IMR-90 (cell line): Measurements from ENCODE around the gene CCDC107. TPM values are rescaled to one million over a fixed set of nuclear protein-coding genes. Genes with fewer than 3 reads are reported as not detected.

Source experiments
- ATAC-seq: fragments of 200-7000 bp; cut with Tn5 transposase; 2 replicates; pipeline ENCODE4 v1.9.1; 2020; ENCODE audit warnings: low read depth, mild to moderate bottlenecking, moderate library complexity
- Bru-seq: library from RNA; stranded (reverse); fragments of 400-500 nt; gene quantifications from one replicate; lab custom pipeline; 2021; lab: Mats Ljungman, UMichigan
- BruChase-seq, 2 experiments: library from RNA; stranded (reverse); fragments of 400-500 nt; gene quantifications; one replicate each; lab custom pipeline; 2021; lab: Mats Ljungman, UMichigan
- BruUV-seq: library from RNA; stranded (reverse); fragments of 400-500 nt; replicated peaks from 2 replicates; lab custom pipeline; 2021; lab: Mats Ljungman, UMichigan
- CTCF ChIA-PET: fragments of 300-600 bp; formaldehyde crosslinking; extraction: SDS; loops from one replicate; lab custom pipeline; 2021; ENCODE audit warnings: antibody characterized with exemption; lab: Yijun Ruan, JAX
- POLR2A ChIA-PET: fragments of 300-600 bp; sonication (Branson Sonifier 250); formaldehyde crosslinking; loops from one replicate; lab custom pipeline; 2022; ENCODE audit warnings: antibody characterized with exemption; ENCODE audit not compliant: unreplicated experiment; lab: Charles Lee
- DNase-seq: peaks from one replicate; pipeline ENCODE4 v3.0.0; 2013
- H2AFZ ChIP-seq: replicated peaks from 2 replicates; pipeline ENCODE3; 2013; ENCODE audit warnings: low read length, mild to moderate bottlenecking; ENCODE audit not compliant: poor library complexity
- H2AK5ac ChIP-seq: 2 replicates; pipeline ENCODE4 v1.6.1; 2013; ENCODE audit warnings: low read depth, low read length, inconsistent platforms
- H2AK9ac ChIP-seq: replicated peaks from 2 replicates; pipeline ENCODE3; 2013; ENCODE audit warnings: mild to moderate bottlenecking, low read depth, low read length, moderate library complexity; ENCODE audit not compliant: poor library complexity
- H2BK120ac ChIP-seq: 2 replicates; pipeline ENCODE4 v1.6.1; 2013; ENCODE audit warnings: low read depth, low read length, inconsistent platforms
- H2BK15ac ChIP-seq: 3 replicates; pipeline ENCODE4 v1.6.1; 2013; ENCODE audit warnings: low read depth, low read length, inconsistent platforms
- H2BK20ac ChIP-seq: 2 replicates; pipeline ENCODE4 v1.6.1; 2013; ENCODE audit warnings: low read depth, mild to moderate bottlenecking, inconsistent platforms, low read length, moderate library complexity
- H2BK5ac ChIP-seq: 2 replicates; pipeline ENCODE4 v1.6.1; 2013; ENCODE audit warnings: mild to moderate bottlenecking, low read depth, low read length, inconsistent platforms; ENCODE audit not compliant: poor library complexity, severe bottlenecking
- H3K14ac ChIP-seq: replicated peaks from 2 replicates; pipeline ENCODE4 v1.6.1; 2013; ENCODE audit warnings: low read depth, low read length, inconsistent platforms
- H3K18ac ChIP-seq: 2 replicates; pipeline ENCODE4 v1.6.1; 2013; ENCODE audit warnings: low read depth, low read length, control low read depth
- H3K23ac ChIP-seq: 2 replicates; pipeline ENCODE4 v1.6.1; 2013; ENCODE audit warnings: low read depth, low read length, inconsistent platforms
- H3K27ac ChIP-seq: 2 replicates; pipeline ENCODE4 v1.5.1; 2013; ENCODE audit warnings: mild to moderate bottlenecking, control low read depth, low read length; ENCODE audit not compliant: insufficient read depth
- H3K27me3 ChIP-seq: 2 replicates; pipeline ENCODE4 v1.6.1; 2013; ENCODE audit warnings: low read length; ENCODE audit not compliant: control insufficient read depth, insufficient read depth
- H3K36me3 ChIP-seq: 2 replicates; pipeline ENCODE4 v1.6.1; 2013; ENCODE audit warnings: low read length, mixed read lengths; ENCODE audit not compliant: control insufficient read depth, insufficient read depth
- H3K4ac ChIP-seq: 2 replicates; pipeline ENCODE4 v1.6.1; 2013; ENCODE audit warnings: low read depth, low read length, inconsistent platforms
- H3K4me1 ChIP-seq: 2 replicates; pipeline ENCODE4 v1.6.1; 2013; ENCODE audit warnings: low read length, mixed read lengths; ENCODE audit not compliant: control insufficient read depth, insufficient read depth
- H3K4me2 ChIP-seq: 2 replicates; pipeline ENCODE4 v1.6.1; 2013; ENCODE audit warnings: low read depth, mild to moderate bottlenecking, control low read depth, low read length, moderate library complexity
- H3K4me3 ChIP-seq: 2 replicates; pipeline ENCODE4 v1.5.1; 2013; ENCODE audit warnings: low read depth, mild to moderate bottlenecking, control low read depth, low read length, moderate library complexity; ENCODE audit not compliant: insufficient read depth
- H3K56ac ChIP-seq: 2 replicates; pipeline ENCODE4 v1.6.1; 2013; ENCODE audit warnings: low read length, inconsistent platforms; ENCODE audit not compliant: insufficient read depth; ENCODE audit errors: extremely low read depth
- H3K79me1 ChIP-seq, 2 experiments: 2 replicates each; pipeline ENCODE4 v1.6.1; 2013; ENCODE audit warnings: low read length in 2 of 2, inconsistent platforms in 1 of 2, low read depth in 1 of 2
- H3K9ac ChIP-seq: 2 replicates; pipeline ENCODE4 v1.6.1; 2013; ENCODE audit warnings: low read depth, low read length, control low read depth
- H3K9me1 ChIP-seq: 2 replicates; pipeline ENCODE4 v1.6.1; 2013; ENCODE audit warnings: low read length, inconsistent platforms; ENCODE audit not compliant: insufficient read depth
- H3K9me3 ChIP-seq: 2 replicates; pipeline ENCODE4 v1.6.1; 2013; ENCODE audit warnings: low read length; ENCODE audit not compliant: control insufficient read depth, insufficient read depth
- H4K20me1 ChIP-seq: 2 replicates; pipeline ENCODE4 v1.6.1; 2013; ENCODE audit warnings: low read length, inconsistent platforms; ENCODE audit not compliant: insufficient read depth
- H4K5ac ChIP-seq: 2 replicates; pipeline ENCODE4 v1.6.1; 2013; ENCODE audit warnings: mild to moderate bottlenecking, low read depth, low read length, control low read depth
- H4K8ac ChIP-seq, 2 experiments: 2 replicates each; pipeline ENCODE4 v1.6.1; 2013; ENCODE audit warnings: low read depth in 2 of 2, low read length in 2 of 2, control low read depth in 1 of 2, inconsistent platforms in 1 of 2
- H4K91ac ChIP-seq: 2 replicates; pipeline ENCODE4 v1.6.1; 2013; ENCODE audit warnings: low read depth, low read length, inconsistent platforms; ENCODE audit not compliant: insufficient read depth
- BHLHE40 ChIP-seq: fragments of 150-350 bp; IDR thresholded peaks from 2 replicates; pipeline ENCODE4 v1.6.1; 2016; ENCODE audit warnings: mild to moderate bottlenecking, low read depth, low read length
- CEBPB ChIP-seq: IDR thresholded peaks from 2 replicates; pipeline ENCODE4 v1.6.1; 2012; ENCODE audit warnings: low read depth, low read length, improper control_type of control experiment
- CHD1 ChIP-seq: IDR thresholded peaks from 2 replicates; pipeline ENCODE4 v1.6.1; 2012; ENCODE audit warnings: low read depth, low read length, improper control_type of control experiment
- ELK1 ChIP-seq: fragments of 150-350 bp; IDR thresholded peaks from 2 replicates; pipeline ENCODE4 v1.6.1; 2016; ENCODE audit warnings: low read depth, mild to moderate bottlenecking, low read length, moderate library complexity, borderline replicate concordance
- FOS ChIP-seq: fragments of 150-350 bp; IDR thresholded peaks from 2 replicates; pipeline ENCODE4 v1.6.1; 2016; ENCODE audit warnings: low read depth, low read length
- MAFK ChIP-seq: IDR thresholded peaks from 2 replicates; pipeline ENCODE4 v1.6.1; 2012; ENCODE audit warnings: low read depth, low read length, improper control_type of control experiment
- MAZ ChIP-seq: IDR thresholded peaks from 2 replicates; pipeline ENCODE4 v1.6.1; 2012; ENCODE audit warnings: low read depth, mild to moderate bottlenecking, low read length, improper control_type of control experiment, moderate library complexity, borderline replicate concordance
- MXI1 ChIP-seq: IDR thresholded peaks from 2 replicates; pipeline ENCODE4 v1.6.1; 2012; ENCODE audit warnings: low read depth, mild to moderate bottlenecking, low read length, moderate library complexity, borderline replicate concordance
- NFE2L2 ChIP-seq: fragments of 150-350 bp; IDR thresholded peaks from 2 replicates; pipeline ENCODE4 v1.6.1; 2016; ENCODE audit warnings: low read depth, mild to moderate bottlenecking, low read length
- RAD21 ChIP-seq: IDR thresholded peaks from 2 replicates; pipeline ENCODE4 v1.6.1; 2012; ENCODE audit warnings: low read length, improper control_type of control experiment
- SMC3 ChIP-seq: fragments of 150-350 bp; IDR thresholded peaks from 2 replicates; pipeline ENCODE4 v1.6.1; 2016; ENCODE audit warnings: low read depth, mild to moderate bottlenecking, antibody characterized with exemption, low read length, moderate library complexity
- USF2 ChIP-seq: fragments of 150-350 bp; IDR thresholded peaks from 2 replicates; pipeline ENCODE4 v1.6.1; 2017; ENCODE audit warnings: mild to moderate bottlenecking, antibody characterized with exemption, low read length, low read depth
- WGBS, 2 experiments: methylation state at CpG; one replicate each; pipeline versions ENCODE4 v1.1.5 to v1.1.7; 2013; ENCODE audit warnings: missing lambda C conversion rate in 2 of 2; ENCODE audit not compliant: insufficient read length in 1 of 2; ENCODE audit errors: extremely low coverage in 2 of 2; 5-methylcytosine and 5-hydroxymethylcytosine counted together
- dilution Hi-C: fragments of 300-500 bp; cut with HindIII; formaldehyde crosslinking; loops from one replicate; pipeline ENCODE4 v1.14.3; 2018; ENCODE audit warnings: low sequenced_read_pairs; ENCODE audit not compliant: unreplicated experiment
- in situ Hi-C: fragments of 300-500 bp; cut with MboI; formaldehyde crosslinking; loops from 3 replicates; pipeline ENCODE4 v1.14.3; 2019; ENCODE audit warnings: low sequenced_read_pairs, inconsistent platforms, mixed read lengths
- intact Hi-C: fragments of 100-400 bp; cut with micrococcal nuclease; formaldehyde crosslinking; loops from 2 replicates; pipeline ENCODE4 v1.10.0; 2022
- long read RNA-seq: library from polyadenylated mRNA; unstranded; transcript quantifications from one replicate; pipeline ENCODE4 v2.0.0, GENCODE V29; 2021; ENCODE audit not compliant: unreplicated experiment
- polyA plus RNA-seq, 3 experiments: library from polyadenylated mRNA; depleted of rRNA; stranded (reverse); fragments of >200 nt; gene quantifications; 2 replicates each; pipeline ENCODE4 v1.2.3, GENCODE V29; 2012; ENCODE audit warnings: low replicate concordance in 1 of 3
- total RNA-seq: library from RNA; depleted of rRNA; stranded (reverse); fragments of >200 nt; gene quantifications from 2 replicates; pipeline ENCODE4 v1.2.3, GENCODE V29; 2012; rRNA removed

Gene CCDC107
- total RNA-seq (6.8 and 10.0 TPM in 2 replicates), polyA plus RNA-seq (2012; rRNA removed) (21.1 and 24.4 TPM in 2 replicates), Bru-seq, nascent RNA (percentile 77 among the genes with signal in this experiment), BruChase-seq, experiment 1, labeled RNA remaining after a 6-hour chase (percentile 65 among the genes with signal in this experiment), BruChase-seq, experiment 2, labeled RNA remaining after a 2-hour chase (percentile 60 among the genes with signal in this experiment)
- polyA plus RNA-seq (2012; cell fraction: cytosol; rRNA removed) = 15.4 and 21.2 TPM in 2 replicates
- polyA plus RNA-seq (2012; cell fraction: nucleus; rRNA removed; ENCODE audit: low replicate concordance) = 17.3 and 33.3 TPM in 2 replicates
- long read RNA-seq, transcript CCDC107-204 (6 exons, 1,173 nt) = major isoform, 12 of 37 reads
- long read RNA-seq, transcript CCDC107-206 (5 exons, 1,242 nt) = minor isoform, 5 of 37 reads
- long read RNA-seq, partial matches to known transcripts = 2 of 37 reads
- long read RNA-seq, other reads (novel, unspliced or antisense) = 15 of 37 reads

GRCh38 chr9:35658137-35658967 lies at the start of gene CCDC107:
TSS of gene CCDC107 (plus strand) at chr9:35658292. CDS start at chr9:35658380, 88 bp downstream.
- in situ Hi-C loops = loop anchor here (10.0 kb wide), 1 partner anchor 154 kb away; no protein-coding TSS in a partner anchor
- no TSS peak for BruUV-seq
- POLR2A ChIA-PET = interaction anchor here (0.5 to 1.3 kb wide), 4 partner anchors 26 to 70 kb away, joined by 3 to 7 read pairs (median 6); no protein-coding TSS in a partner anchor
- TF ChIP-seq CHD1 (no peak), SMC3 (no peak; the same call in 1 of the 2 replicates), RAD21 (peak; percentile 46; the same call in 1 of the 2 replicates), NFE2L2 (no peak), MXI1 (peak; percentile 40; the same call in 1 of the 2 replicates), MAFK (no peak), FOS (no peak), MAZ (peak; percentile 47; the same call in 1 of the 2 replicates), BHLHE40 (no peak), USF2 (no peak), CEBPB (no peak), ELK1 (no peak)

More at GRCh38 chr9:35658137-35658967, at the start of gene CCDC107:
- Histone ChIP-seq H3K4me3 (peak within 1 kb of the TSS; percentile 78), H4K5ac (peak within 1 kb of the TSS; percentile 87), H3K36me3 (peaks cover 11% of the 10 kb centered on the region), H2AK5ac (peak within 1 kb of the TSS; percentile 57), H3K14ac (peak within 1 kb of the TSS; percentile 94), H2AFZ (peak within 1 kb of the TSS; percentile 93), H2BK5ac (peak within 1 kb of the TSS; percentile 93), H3K4me2 (peak within 1 kb of the TSS; percentile 70), H2BK20ac (peak within 1 kb of the TSS; percentile 87), H3K4me1 (peaks cover 7% of the 10 kb centered on the region), H3K79me1 (peaks cover 19 to 43% of the 10 kb centered on the region in 2 experiments; a peak in 3 of 4 replicates), H3K23ac (peak within 1 kb of the TSS; percentile 78), H3K9ac (peak within 1 kb of the TSS; percentile 85), H2AK9ac (peak within 1 kb of the TSS; percentile 92), H4K8ac (peak within 1 kb of the TSS; percentile 14 to 93), H3K27ac (peak within 1 kb of the TSS; percentile 88), H3K27me3 (no peaks in the 10 kb centered on the region), H3K9me3 (no peaks in the 10 kb centered on the region), H3K9me1 (peaks cover 2% of the 10 kb centered on the region; the same call in 1 of the 2 replicates), H2BK15ac (peak within 1 kb of the TSS; percentile 31; the same call in 2 of the 3 replicates), H4K20me1 (peaks cover 3% of the 10 kb centered on the region; the same call in 1 of the 2 replicates), H3K18ac (peak within 1 kb of the TSS; percentile 84), H4K91ac (peak within 1 kb of the TSS; percentile 89), H3K56ac (peak within 1 kb of the TSS; percentile 82), H3K4ac (peak within 1 kb of the TSS; percentile 92), H2BK120ac (peak within 1 kb of the TSS; percentile 90)
- dilution Hi-C loops (no loop called here), intact Hi-C loops (loop anchor here (1.0 to 10.0 kb wide), 5 partner anchors 34 to 174 kb away; partner anchors contain the start of genes HINT2 and SPAG8)
- peak; percentile 85 for ATAC-seq
- peak; percentile 81 for DNase-seq
- 0% methylated on average over 29 of the region's 67 CpGs; no CpG with 5 or more reads in 1 of the 2 experiments for WGBS, 2 experiments
- CTCF ChIA-PET = interaction anchor here (0.5 to 3.1 kb wide), 12 partner anchors 10 to 327 kb away, joined by 3 to 19 read pairs (median 3); partner anchors contain the start of genes CA9, CREB3 and TLN1
